ENCODE results near the gene EPHB2.

EPHB2 gene

GRCh38 chr1:22722901-22723550, 12.4 kb downstream of the EPHB2 start:
- no peak for DNase-seq (ENCODE audit: low spot score)

- DNase-seq (ENCODE audit: low spot score), result no peak
Observed at GRCh38 chr1:22727873-22728272, 17.2 kb downstream of the EPHB2 start.

DNA sequence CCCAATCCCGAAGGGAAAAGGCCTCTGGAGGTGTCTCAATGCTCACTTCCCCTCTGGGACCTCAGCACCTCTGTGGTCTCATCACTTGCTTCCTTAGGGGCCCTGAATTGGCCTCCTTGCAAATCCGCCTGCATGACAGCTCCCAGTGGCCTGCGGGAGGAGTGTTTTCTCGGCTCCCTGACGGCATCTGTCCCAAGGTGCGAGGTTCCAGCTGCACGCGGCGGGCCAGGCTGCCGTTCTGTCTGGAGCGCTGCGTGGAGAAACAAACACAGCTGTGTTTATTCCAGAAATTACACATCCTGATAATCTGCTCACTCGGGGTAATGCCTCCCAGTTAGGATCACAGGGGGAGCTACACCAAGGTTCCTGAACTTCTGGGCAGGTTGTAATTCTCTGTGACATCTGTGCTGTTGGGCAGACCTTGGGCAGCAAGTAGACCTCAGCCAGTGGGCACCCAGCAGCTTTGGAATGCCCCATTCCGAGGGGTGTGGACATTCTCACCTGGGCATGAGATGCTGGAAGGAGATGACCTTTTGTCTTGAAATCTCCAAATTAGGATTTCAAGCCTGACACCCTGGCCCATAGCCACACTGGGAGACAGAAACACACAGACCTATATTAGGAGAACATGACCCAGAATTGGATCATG, 18.2 kb downstream of the EPHB2 start:
- no peak for DNase-seq (ENCODE audit: low spot score)

DNA sequence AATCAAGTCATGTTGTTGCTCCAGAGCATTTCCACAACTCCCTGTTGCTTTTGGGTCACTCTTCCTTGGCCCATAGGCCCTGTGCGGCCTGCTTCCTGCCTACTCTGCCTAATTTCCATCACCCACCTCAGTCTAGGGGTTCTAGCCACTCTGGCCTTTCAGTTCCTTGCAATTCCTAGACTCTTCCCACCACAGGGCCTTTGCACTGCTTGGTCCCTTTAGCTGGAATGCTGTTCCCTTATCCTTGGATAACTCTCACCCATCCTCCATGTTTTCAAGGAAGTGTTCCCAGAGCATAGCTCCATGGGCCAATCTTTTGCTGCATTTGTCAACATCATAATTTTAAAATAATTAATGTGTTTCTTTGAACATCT, 18.7 kb downstream of the EPHB2 start:
- no peak for DNase-seq (ENCODE audit: low spot score)

DNA sequence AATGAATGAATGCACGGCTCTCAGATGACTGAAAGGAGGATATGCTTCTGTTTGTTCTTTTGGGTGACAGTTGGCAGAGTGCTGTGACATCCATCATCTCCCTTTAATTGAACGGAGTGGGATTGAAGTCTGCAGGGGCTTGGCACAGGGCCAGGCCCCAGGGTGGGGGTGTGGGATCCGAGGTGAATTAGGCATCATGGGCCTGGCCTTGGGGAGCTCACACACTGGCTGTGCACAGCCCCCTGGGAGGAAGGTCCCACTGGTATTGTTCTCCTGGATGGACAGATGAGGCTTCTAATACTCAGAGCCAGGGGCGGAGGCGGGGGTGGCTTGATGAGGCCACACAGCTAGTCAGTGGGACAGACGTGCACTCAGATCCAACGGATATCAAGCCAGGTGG, 19.3 kb downstream of the EPHB2 start:
- DNase-seq (ENCODE audit: low spot score), result no peak

- peak; percentile 51 for DNase-seq (ENCODE audit: low spot score)
Observed at GRCh38 chr1:22731924-22732720, 21.5 kb downstream of the EPHB2 start.

- no peak for DNase-seq (ENCODE audit: low spot score)
Observed at GRCh38 chr1:22733643-22734042, 23.0 kb downstream of the EPHB2 start.

GRCh38 chr1:22736501-22737080, 26.0 kb downstream of the EPHB2 start:
- no peak for DNase-seq (ENCODE audit: low spot score)

GRCh38 chr1:22737374-22738068, 26.9 kb downstream of the EPHB2 start:
- DNase-seq (ENCODE audit: low spot score), result no peak

GRCh38 chr1:22738069-22738435, 27.4 kb downstream of the EPHB2 start:
- no peak for DNase-seq (ENCODE audit: low spot score)

GRCh38 chr1:22738522-22738921, 27.9 kb downstream of the EPHB2 start:
- DNase-seq (ENCODE audit: low spot score), result no peak

- no peak for DNase-seq (ENCODE audit: low spot score)
Observed at GRCh38 chr1:22739648-22740385, 29.2 kb downstream of the EPHB2 start.

- DNase-seq (ENCODE audit: low spot score), result no peak
Observed at GRCh38 chr1:22741118-22741517, 30.5 kb downstream of the EPHB2 start.

DNA sequence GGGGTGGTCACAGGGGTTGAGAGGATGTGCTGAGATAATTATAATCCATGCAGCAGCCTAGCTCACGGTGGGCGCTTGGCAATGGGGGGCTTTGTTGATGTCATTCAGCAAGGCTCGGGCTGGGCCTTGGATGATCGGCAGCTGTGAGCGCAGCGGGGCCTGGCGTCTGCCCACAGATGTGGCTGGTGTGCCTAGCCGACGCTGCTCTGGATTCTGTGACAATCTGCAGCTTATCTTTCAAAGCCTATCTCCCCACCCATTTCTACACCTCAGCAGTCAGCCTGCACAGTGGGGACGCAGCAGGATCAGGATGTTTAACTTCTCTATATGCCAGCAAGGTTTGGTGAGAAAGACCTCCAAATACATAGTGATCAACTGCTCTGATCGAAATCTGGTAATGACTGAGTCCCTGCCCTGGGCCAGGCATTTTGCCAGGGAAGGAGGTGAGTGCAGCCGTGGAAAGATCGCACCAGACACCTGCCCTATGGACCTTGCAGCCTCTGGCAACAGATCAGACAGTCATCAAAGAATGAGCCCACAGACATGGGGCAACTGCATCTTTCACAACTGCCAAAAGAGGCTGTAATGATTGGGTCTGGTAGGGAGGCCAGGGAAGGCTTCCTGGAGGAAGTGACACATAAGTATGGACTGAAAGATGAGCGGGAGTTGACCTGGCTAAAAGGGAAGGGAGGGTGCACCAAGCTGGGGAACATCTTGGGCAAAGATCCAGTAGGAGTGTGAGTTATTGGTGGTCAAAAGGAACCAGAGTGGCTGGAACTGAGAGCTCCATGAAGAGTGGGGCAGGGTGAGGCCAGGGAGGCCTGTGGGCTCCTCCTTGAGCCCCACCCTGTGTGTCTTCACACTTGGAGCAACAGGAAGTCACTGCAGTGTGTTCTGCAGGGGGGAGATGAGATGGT, 35.3 kb downstream of the EPHB2 start:
- DNase-seq (ENCODE audit: low spot score), result no peak

- no peak for DNase-seq (ENCODE audit: low spot score)
Observed at GRCh38 chr1:22747021-22747734, 36.5 kb downstream of the EPHB2 start.

DNA sequence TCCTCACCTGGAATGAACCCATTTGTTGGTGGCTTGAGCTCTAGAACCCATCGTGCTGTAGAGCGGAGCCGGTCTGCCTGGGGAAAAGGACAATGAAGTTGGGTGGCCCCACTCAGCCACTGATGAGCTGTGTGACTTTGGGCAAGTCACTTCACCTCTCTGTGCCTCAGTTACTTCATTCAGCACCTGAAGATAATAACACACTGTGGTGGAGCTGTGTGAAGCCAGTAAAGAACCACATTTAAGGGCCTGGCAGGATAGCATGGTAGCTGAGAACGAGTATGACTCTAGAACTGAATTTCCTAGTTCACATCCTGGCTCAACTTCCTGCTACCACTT, 37.1 kb downstream of the EPHB2 start:
- no peak for DNase-seq (ENCODE audit: low spot score)

DNA sequence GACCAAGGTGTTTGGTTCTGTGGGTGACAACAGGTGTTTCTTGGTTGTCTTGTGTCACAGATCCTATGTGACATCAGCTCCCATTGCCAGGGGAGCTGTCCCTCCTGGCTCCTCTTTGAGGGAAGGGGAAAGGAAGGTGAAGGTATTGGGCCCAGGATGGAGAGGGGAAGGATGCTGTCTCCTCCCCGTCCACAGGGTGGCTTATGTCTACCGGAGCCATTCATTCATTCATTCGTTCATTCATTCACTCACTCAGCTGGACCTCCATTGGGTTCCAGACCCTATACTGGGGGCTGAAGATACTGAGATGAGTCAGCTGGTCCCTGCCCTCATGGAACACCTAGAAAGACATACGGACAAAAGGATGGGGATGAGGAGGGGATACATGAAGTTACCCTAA, 38.9 kb downstream of the EPHB2 start:
- DNase-seq (ENCODE audit: low spot score), result no peak

DNA sequence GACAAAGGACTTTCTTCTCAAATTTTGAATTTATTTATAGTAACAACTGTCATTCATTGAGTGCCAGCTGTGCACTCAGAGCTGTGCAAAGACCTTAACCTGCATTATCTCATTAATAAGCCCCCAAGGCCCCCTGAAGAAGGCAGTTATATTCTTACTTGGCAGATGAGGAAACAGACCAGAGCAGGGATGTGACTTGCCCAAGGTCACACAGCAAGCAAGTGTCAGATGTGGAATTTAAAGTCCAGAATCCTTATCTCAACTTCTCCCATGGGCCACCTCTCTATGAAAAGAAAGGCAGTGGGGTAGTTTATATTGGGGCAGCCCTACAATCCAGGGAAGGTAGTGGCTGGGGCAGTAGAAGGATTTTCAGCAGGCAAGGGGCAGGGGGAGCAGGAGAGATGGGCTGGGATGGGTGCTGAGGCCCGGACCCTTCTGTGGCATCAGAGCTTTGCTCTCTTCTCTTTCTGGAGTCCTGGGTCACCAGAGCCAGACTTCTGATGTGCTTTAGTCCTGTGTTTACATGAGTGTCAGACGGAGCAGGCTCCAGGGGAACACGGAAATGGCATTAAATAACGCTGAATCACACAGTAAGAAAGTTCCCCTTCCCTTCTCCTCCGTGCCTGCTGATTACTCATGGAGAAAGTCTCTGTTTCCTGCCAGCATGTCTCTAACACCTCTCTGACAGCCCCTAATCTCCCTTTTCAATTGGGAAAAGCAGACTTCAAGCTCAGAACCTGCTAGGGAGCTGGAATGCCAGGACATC, 39.5 kb downstream of the EPHB2 start:
- DNase-seq (ENCODE audit: low spot score), result peak; percentile 10

DNA sequence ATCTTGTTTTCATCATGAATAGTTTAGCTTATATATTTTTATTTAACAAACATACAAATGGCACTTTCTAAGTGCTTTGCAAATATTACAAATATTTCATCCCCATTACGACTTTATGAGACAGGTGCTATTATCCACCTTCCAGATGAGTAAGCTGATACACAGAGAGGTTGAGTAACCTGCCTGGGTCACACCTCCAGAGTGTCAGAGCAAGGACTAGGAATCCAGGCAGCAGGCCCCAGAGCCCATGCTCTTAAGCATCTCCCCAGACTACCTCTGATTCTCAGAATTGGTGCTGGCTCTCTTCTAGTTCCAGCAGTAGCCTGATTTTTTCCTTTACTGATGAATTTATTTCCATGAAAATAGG, 40.0 kb downstream of the EPHB2 start:
- no peak for DNase-seq (ENCODE audit: low spot score)

Data from NAMALWA (cell line).